GM19452 (cell line): Measurements from ENCODE around the gene THADA.
A peak's percentile ranks its signal among the peaks of the same experiment; 100 is the strongest.

Source experiments
- ATAC-seq: cut with Tn5 transposase; IDR thresholded peaks from one replicate; pipeline ENCODE4 v1.9.1; 2021; ENCODE audit not compliant: unreplicated experiment

The THADA gene

DNA sequence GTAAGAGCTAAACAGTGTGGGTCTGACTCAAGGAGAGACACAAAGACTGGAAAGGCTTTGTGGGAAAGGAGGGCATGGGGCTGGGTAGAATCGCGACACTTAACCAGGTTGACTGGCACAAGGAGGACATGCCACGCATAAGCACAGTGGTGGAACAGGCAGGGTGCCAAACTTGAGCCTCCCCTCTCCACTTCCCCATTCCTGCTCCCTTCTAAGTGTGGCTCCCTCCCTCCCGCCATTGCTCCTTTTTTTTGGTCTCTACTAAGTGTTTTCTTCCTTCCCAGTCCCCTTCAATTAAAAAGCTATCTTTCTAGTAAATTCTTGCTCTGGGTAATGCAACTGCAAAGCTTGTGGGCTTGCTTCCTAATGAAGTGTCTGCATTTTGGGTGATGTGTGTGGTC is 329.1 kb downstream of the THADA start:
- ATAC-seq, result no peak

DNA sequence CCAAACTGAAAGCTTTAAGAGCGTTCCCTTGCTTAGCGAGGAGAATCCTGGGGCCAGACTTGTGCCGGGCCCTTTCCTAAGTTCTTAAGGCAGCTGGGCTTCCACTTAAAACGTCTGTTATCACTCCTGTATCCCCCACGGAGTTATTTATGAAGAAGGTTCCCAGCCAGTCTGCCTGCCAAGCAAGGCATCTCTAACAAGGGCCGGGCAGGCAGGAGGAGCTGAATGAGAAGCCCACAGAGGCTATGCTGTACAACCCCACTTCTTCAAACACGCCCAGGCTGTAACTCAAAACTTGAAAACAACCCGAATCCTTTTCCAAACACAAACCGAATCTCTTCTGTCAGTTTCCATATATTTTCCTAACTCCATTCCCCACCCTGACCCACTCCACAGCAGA is 330.4 kb downstream of the THADA start:
- no peak for ATAC-seq

DNA sequence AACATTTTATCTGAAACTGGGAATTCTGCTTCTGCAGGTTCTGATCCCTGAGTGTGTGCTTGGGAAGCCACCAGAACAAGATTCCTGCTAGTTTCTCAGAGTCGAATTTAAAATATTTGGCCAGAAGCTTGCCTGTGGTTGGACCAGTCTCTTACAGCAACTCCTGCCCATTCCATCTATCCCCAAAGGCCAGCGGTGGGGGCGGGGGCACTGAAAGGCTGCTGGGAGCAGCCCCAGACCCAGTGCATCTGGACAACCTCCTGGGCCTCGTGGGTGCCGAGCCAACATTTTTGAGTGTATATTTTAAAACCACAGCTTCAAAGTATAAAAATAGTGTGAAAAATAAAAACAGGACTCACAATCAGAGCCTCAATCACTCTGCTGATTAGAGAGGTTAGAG is 330.8 kb downstream of the THADA start:
- ATAC-seq, result no peak

DNA sequence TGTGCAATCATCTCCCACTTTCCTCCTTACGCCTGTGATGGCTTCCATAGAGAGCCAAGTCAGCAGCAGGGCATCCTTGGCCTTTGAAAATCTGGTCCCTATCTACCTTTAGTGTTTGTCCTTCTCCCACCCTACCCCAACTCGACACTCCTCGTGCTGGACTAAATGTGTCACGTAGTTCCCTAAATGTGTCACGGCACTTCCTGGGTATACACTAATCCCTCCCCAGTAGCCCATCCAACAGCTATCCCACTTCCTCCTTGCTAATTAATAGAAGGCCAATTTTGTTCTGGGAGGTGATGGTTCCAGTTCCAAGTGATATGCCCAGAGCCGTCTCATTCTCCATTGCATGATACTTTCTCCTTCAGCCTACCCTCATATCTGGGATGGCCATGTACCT is 332.9 kb downstream of the THADA start:
- ATAC-seq, result no peak

DNA sequence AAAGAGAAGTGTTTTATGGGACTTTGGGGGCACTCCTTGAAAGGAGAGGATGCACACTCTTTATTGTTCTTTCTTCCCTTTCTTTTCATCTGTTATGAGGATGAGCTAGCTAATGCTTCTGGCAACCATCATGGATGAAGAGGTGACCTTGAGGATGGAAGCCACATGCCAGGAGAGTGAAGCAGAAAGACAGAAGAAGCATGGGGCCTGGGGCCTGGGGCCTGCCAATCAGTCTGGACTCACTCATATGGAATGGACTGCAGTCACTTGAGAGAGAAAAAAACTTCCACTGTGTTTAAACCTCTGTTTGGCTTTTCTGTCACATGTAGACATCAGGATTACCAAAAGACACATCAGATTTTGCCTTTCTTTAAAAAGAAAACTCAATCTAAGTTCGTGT is 333.6 kb downstream of the THADA start:
- no peak for ATAC-seq

DNA sequence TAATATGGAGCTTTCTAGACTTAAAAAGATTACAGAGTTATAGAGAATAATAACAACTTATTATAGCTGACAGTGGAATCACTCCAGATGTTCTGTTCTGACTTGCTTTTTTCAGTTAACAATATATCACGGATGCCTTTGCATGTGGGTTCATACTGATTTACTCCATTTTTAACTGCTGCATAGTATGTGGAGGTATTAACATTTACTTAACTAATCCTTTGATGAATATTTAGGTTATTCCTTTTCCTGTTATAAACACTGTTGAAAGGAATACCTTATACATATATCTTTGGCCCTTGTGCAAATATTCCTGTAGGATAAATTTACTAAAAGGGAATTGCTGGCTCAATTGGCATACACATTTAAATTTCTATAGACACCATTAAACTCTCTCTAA is 336.3 kb downstream of the THADA start:
- ATAC-seq, result no peak

DNA sequence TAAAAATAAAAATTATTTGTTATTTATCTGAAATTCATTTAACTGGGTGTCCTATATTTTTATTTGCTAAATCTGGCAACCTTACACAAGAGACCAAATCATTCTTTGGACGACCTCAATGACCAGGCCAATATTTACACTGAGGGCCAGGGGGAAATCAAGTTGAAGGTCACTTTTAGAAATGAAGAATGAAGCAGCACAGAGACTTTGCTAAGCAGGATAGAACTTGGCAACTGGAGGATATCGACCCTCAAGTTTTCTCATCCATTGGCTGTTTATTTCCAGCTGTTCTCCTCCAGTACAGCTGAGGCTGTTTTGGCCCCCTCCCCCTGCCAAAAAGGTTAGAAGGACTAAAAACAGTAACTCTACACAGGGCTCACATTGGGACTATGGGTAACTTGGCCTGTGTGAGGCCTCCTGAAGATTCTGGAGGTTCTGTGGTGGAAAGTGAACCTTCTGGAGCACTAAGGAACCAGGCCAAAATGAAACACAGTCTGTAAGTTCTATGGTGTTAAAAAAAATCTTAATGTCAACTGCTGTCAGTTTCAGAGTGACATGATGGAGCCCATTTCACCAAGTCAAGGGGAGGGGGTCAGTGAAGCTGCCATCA is 337.2 kb downstream of the THADA start:
- no peak for ATAC-seq

DNA sequence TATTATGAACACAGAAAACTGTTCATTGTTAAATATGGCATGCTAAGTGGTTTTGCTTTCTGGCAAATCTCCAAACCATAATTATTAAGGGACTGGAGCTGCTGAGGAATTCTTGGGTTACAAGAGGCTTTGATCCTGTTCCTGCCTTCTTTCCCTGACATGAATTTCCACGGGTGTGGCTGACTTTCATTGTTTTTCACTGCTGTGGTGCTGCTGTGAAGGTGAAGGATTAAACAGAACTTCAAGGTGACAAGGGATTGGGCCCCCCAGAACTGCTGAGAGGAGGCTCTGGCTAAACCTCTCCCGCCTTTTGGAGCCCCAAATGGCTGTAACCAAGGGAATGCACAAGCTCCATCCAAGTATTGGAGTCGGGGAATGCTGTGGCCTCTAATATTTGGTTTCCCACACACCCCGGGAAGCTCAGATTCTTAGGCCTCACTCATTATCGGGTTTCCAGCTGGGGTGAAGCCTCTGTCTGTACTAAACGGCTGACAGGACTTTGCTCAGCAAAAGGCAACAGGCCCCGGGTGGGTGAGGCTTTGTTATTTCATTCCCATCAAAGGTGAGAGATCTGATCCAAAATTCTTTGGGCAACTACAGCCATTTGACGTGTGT is 340.4 kb downstream of the THADA start:
- no peak for ATAC-seq

DNA sequence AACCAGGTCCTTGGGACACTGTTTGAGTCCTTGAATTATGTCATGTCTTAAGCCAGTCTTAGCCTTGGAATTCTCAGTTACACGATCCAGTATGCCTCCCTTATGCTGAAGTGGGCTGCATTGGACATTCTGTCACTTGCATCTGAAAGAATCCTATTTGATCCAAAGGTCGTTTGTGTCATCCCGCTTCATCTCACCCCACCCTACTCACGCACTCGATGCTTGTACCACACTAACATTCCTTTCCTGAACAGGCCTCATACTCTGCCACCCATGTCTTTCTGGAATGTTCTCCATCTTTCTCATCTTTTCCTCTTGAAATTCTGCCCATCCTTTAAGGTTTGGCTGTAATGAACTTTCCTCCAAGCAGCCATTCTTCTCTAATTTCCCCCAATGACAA is 341.5 kb downstream of the THADA start:
- no peak for ATAC-seq

DNA sequence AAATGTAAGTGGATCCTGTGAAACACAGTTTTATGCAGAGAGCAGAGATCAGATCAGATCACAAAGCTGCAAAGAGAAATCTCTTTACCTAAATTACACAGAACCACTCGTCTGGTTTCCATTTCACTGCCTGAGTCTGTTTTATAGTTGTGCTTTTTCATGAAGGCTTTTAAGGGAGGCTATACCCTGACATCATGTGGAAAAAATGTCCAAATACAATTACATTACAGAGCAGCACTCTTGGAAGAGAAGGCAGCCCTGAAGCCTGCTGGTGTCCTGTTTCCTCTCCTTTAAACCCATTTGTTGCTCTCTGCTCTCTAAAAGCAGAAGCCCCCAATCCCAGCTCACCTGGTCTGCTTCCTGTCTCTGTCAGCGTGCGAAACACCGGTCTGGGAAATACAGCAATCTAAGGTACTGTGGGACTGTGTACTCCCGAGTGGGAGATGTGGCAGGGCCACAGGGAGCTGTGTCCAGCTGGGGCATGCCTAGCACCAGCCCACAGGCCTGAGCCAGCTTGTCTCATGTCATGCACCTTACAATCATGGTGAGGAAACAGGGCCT is 344.6 kb downstream of the THADA start:
- ATAC-seq, result no peak

DNA sequence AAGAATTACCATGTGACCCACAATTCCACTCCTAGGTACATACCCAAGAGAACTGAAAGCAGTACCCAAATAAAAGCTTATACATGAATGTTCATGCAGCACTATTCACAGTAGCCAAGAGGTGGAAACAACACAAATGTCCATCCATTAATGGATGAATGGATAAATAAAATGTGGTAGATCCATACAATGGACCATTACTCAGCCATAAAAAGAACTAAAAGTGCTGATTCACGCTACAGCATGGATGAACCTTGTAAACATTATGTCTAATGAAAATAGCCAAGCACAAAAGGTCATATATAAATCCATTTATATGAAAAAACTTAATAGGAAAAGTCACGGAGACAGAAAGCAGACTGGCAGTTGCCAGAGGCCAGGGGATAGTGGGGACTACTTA is 345.8 kb downstream of the THADA start:
- no peak for ATAC-seq

DNA sequence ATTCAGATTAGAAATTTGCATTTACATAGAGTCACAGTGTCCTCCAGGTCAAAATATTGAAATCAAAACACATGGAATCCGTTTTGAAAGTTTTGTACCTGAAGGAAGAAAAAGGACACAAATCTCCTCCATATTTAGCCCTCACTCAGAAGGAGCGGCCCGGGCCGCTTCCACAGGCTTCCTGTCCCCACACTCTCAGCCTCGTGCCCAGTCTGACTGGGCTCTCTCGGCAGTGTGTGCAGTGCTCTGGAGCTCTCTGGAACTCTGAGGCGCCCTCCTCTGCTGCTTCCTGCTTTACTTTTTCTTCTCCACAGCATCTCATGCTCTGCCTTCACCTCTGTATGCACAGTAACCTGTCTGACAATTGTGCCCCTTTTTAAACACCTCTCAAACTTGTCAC is 347.2 kb downstream of the THADA start:
- no peak for ATAC-seq

DNA sequence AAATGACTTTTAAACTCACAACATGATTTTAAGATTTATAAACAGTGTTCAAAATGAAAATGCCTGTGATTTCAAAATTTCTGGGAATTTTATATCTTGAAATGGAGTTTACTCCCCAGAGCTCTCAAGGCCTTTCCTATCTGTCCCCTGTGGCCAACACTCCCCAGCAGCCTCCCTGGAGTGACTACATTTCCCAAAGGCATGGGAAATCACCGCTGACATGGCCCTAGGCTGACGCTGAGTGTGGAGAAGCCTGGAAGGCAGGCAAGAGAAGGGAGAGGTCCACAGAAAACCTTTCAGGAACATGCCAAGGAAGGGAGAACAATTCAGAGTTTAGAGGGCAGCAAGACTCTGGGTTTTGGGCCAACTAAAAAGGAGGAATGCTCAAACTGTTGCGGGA is 349.2 kb downstream of the THADA start:
- no peak for ATAC-seq

DNA sequence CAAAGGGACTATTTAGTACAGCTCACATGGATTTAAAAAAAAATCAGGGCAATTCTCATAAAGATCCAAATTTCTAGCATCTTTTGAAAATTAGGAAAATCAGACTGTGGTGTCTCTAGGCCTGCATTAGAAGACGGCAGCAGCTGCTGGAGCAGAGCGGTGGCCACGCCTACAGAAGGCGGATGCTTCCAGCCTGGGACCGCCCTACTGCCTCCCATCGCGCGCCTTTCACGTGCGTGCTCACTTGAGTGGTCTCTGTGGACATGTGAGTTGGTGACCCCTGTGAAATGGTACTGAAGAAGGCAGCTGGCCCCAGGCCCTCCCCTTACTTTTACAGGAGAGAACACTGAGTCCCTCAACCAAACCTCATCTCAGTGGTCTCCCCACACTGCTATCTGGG is 354.3 kb downstream of the THADA start:
- no peak for ATAC-seq

DNA sequence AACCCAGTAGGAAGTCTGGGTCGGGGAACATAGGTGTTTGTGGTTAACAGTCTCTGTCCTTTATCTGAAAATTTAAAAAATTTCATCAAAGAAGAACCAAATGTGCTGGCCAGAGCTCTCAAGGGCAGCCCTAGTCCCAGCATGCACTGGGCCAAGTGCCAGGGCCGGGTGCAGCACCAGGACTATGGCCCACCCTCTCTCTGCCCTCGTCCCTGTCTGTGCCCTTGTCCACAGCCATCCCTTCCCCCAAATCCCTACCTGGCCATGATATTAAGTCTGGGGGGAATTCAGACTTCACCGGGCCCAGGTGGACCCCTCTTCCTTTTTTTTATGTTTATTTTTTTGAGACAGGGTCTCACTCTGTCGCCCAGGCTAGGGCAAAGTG is 355.1 kb downstream of the THADA start:
- no peak for ATAC-seq

DNA sequence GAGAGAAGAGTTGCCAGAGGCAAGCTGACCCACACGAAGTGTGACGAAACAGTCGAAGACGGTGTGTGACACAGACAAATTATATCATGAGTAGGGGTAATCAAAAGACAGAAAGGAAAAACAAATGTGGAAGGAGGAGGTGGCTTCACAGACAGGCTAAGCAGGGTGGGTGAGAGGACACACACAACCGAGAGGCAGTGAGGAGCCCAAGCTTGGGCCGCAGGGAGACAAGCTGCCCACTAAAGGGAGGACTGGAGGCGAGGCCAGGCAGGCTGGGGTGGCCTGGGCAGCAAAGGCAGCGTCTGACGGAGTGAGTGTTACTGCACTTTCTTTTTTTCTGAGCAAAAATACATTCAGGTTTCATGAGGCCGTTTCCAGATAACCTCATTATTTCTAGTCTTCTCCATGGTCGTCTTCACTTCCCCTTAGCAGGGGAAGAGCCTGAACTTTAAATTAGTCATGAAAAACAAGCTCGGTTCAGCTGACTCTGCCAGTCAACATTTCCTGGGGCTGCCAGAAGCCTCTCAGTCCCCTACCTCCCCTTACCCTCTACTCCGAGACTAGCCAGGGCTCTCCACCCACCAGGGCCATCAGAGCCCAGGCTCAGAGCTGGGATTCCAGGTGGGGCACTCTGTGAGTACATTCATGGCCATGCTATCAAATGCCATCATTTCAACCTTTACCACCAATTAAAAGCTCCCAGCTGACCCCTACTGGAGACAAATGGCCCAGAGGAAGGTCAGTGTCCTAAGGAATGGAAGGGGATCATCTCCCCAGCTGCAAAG is 355.7 kb downstream of the THADA start:
- ATAC-seq, result peak; percentile 63

DNA sequence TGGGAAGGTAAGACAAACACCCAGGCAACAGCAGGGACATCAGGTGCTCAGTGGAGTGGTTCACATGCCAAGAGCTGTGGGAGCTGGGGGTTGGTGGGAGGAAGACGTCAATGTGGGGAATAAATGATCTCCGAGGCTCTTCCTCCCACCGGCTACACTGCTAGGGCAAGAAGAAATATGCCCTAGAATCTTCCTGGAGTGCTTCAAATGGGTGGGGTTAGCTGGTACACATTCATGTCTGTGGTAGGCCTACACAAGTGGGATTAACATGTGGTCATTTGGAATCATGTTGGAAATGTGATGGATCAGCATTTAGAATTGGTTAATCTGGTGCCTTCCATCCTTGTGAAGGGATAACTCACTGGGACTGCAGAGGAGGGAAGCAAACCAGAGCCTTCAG is 357.0 kb downstream of the THADA start:
- ATAC-seq, result no peak

DNA sequence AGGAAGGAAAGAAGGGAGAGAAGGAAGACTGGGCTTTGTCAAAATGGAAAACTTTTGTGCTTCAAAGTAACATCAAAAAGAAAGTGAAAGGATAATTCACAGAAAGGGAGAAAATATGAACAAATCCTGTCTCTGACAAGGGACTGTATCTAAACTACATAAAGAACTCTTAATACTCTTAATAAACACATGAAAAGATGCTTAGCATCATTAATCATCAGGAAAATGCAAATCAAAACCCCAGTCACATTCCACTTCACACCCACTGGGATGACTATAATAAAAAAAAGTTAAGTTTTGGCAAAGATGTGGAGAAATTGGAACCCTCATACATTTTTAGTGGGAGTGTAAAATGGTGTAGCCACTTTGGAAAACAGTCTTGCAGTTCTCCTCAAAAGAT is 357.7 kb downstream of the THADA start:
- no peak for ATAC-seq

DNA sequence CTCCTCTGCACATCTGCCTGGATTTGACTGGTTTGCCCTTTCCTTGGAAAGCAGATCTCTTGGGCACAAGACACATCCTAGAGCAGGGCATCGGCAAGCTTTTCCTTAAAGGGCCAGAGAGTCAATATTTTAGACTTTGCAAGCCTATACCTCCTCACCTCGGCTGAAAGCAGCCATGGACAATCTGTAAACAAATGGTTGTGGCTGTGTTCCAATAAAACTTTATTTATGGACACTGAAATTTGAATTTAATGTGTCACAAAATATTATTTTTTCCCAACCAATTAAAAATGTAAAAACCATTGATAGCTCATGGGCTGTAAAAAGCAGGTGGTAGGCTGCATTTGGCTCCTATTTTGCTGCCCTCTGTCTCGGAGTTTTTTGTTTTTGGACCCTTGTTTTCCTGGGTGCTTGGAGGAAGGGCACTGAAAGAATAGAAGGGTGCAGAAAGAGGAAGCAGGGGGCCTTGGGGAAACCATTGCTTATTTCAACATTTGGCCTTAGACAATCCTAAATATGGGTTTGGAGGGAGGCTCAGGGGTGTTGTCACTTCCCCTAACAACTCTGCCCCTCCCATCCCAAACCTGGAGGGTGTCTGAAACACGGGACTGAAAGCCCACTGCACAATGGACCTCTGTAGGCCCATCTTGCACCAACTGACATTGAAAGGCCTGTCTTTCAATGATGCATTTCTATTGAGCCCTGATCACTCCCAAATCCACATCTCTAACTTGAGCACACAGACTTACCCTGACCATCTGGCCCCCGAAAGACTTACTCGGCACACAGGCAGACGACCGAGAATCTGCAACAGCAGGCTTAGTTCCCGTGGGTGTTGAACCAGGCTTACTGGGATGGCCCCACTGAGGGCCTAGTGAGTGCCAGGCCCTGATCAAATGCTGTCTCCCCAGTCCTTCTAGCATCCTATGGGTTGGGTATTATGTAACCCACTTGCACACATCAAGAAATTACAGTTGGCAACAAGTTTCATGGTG is 362.3 kb downstream of the THADA start:
- ATAC-seq, result no peak

DNA sequence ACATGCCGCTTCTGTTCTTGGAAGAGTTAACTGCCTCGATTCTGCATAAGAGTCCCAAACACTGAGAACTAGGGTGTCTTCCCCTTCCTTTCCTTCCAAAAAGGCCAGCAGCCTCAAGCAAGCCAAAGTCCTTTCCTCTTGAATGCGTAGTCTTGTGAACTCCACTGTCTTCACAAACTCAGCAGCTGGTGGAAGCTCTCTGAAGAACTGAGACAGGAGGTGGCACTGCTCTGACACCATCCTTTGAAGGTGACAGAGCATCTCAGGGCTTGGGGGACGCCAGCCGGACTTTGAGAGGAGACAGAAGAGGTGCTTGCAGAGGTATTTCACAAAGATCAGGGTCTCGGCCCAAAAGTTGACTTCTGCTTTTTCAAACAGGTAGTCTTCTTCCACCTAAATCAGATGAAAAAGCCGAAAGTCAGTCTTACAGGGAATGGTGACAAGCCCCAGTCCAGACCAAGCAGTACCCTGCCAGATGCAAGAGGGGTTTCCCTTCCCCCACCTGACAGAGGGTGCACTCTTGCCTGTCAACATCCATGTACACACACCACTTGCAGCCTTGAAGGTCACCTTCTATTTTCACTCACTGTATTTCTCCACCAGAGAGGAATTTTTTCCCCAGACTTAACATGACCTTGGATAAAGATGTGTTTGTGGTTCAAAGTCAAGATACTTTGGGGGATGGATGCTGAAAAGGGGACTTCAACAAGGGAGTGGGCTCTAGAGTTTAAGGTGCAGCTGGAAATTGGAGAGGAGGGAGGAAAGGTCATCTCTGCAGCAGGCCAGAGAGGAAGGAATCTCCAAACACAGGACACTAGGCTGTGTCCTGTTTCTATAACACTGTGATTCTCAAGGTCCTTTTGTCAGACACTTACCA is 364.6 kb downstream of the THADA start:
- ATAC-seq, result no peak
